Panc1 (cell line): ENCODE data around the gene GRIK3. TPM values are rescaled to one million over a fixed set of nuclear protein-coding genes. Genes with fewer than 3 reads are reported as not detected.

Source experiments
- ATAC-seq: fragments of 200-7000 bp; cut with Tn5 transposase; 2 replicates; pipeline ENCODE4 v1.9.1; 2020; ENCODE audit warnings: mild to moderate bottlenecking, moderate library complexity
- BruUV-seq: library from RNA; stranded (reverse); fragments of 400-500 nt; replicated peaks from 2 replicates; lab custom pipeline; 2021; lab: Mats Ljungman, UMichigan
- CTCF ChIA-PET: fragments of 300-600 bp; sonication (Branson Sonifier 250); formaldehyde crosslinking; loops from one replicate; lab custom pipeline; 2022; ENCODE audit warnings: antibody characterized with exemption; lab: Charles Lee
- POLR2A ChIA-PET: fragments of 300-600 bp; sonication (Branson Sonifier 250); formaldehyde crosslinking; loops from one replicate; lab custom pipeline; 2022; ENCODE audit warnings: antibody characterized with exemption; lab: Charles Lee
- DNase-seq: peaks from one replicate; pipeline ENCODE4 v3.0.0-alpha.2; 2010; ENCODE audit warnings: low read depth, low spot score
- H3K27ac ChIP-seq: 2 replicates; pipeline ENCODE4 v1.5.1; 2011; ENCODE audit warnings: mild to moderate bottlenecking, low read length, inconsistent platforms
- H3K27me3 ChIP-seq: fragments of 200-500 bp; sonication (Bioruptor generic); 2 replicates; pipeline ENCODE4 v1.6.0; 2014; ENCODE audit warnings: low read length, inconsistent platforms; ENCODE audit not compliant: control insufficient read depth, insufficient read depth
- H3K36me3 ChIP-seq: fragments of 200-500 bp; sonication (Bioruptor generic); 2 replicates; pipeline ENCODE4 v1.5.1; 2014; ENCODE audit warnings: inconsistent platforms, mild to moderate bottlenecking, low read length, moderate library complexity; ENCODE audit not compliant: control insufficient read depth, insufficient read depth
- H3K4me1 ChIP-seq: 2 replicates; pipeline ENCODE4 v1.5.1; 2011; ENCODE audit warnings: inconsistent platforms, mild to moderate bottlenecking, low read length, moderate library complexity; ENCODE audit not compliant: control insufficient read depth, insufficient read depth
- H3K4me3 ChIP-seq, 2 experiments: 2 replicates each; pipeline ENCODE4 v1.5.1; 2011 to 2012; ENCODE audit warnings: low read depth in 2 of 2, low read length in 2 of 2, mild to moderate bottlenecking in 2 of 2, inconsistent platforms in 1 of 2, moderate library complexity in 1 of 2
- H3K9me3 ChIP-seq: fragments of 200-500 bp; sonication (Bioruptor generic); 2 replicates; pipeline ENCODE4 v1.5.1; 2014; ENCODE audit warnings: low read depth, mild to moderate bottlenecking, inconsistent platforms, low read length, moderate library complexity; ENCODE audit not compliant: control insufficient read depth, insufficient read depth
- POLR2AphosphoS5 ChIP-seq: IDR thresholded peaks from 2 replicates; pipeline ENCODE4 v1.6.1; 2012; ENCODE audit warnings: mild to moderate bottlenecking, low read depth, low read length, moderate library complexity
- SIN3A ChIP-seq: IDR thresholded peaks from 2 replicates; pipeline ENCODE4 v1.6.1; 2012; ENCODE audit warnings: low read depth, mild to moderate bottlenecking, low read length, moderate library complexity, borderline replicate concordance; ENCODE audit not compliant: insufficient read depth
- TCF7L2 ChIP-seq: IDR thresholded peaks from 2 replicates; pipeline ENCODE4 v1.6.1; 2011; ENCODE audit warnings: mild to moderate bottlenecking, low read depth, low read length, inconsistent platforms
- in situ Hi-C: cut with HindIII; loops from 2 replicates; pipeline ENCODE4 v1.10.0; 2016; ENCODE audit warnings: low sequenced_read_pairs, low pct_unique_long_range_greater_than_20kb
- intact Hi-C: fragments of 100-400 bp; cut with micrococcal nuclease; formaldehyde crosslinking; loops from one replicate; pipeline ENCODE4 v1.10.0; 2022; ENCODE audit not compliant: unreplicated experiment
- total RNA-seq: library from RNA; stranded (reverse); gene quantifications from one replicate; pipeline ENCODE4 v1.2.1, GENCODE V29; 2021; ENCODE audit not compliant: unreplicated experiment
- TF ChIP-seq, protein P1 (sequence below), 2 experiments: IDR thresholded peaks; 2 replicates each; pipeline ENCODE4 v1.6.1; 2011 to 2012; ENCODE audit warnings: low read depth in 2 of 2, control low read depth in 1 of 2, low read length in 1 of 2, mild to moderate bottlenecking in 1 of 2, moderate library complexity in 1 of 2; ENCODE audit not compliant: insufficient read depth in 1 of 2
- TF ChIP-seq, protein P2 (sequence below): fragments of 450-650 bp; IDR thresholded peaks from 2 replicates; pipeline ENCODE4 v1.5.1; 2017; ENCODE audit warnings: mild to moderate bottlenecking

GRIK3 gene
- total RNA-seq, 1 experiment from 2014 or later, result not detected

DNA sequence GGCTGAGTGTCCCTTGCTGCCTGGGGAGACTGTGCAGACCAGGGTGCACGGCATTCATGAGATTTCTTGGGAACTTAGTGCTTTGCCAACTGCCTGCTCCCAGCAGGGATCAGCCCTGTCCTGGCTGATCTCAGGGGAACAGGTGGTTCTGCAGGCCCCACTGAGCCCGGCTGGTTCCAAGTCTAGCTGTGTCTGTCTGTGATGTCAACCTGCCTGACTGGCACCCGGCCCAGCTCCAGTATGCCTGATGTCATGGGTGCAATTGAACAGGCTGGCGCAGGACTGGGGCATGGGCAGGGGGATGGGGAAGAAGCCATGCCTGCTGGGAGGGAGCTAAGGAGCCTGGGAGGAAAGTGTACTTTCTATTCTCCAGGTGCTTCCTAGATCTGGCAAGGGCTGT, 227.1 kb downstream of the GRIK3 start:
- in situ Hi-C loops, result no loop called here
- CTCF ChIA-PET, result no interaction called here
- Histone ChIP-seq H3K4me3 (no peak overlapping the region), H3K4me1 (no peaks in the 10 kb centered on the region), H3K36me3 (no peaks in the 10 kb centered on the region), H3K27me3 (peaks cover 5% of the 10 kb centered on the region; the same call in 1 of the 2 replicates), H3K9me3 (no peaks in the 10 kb centered on the region), H3K27ac (no peak overlapping the region)
- intact Hi-C loops, result no loop called here
- ATAC-seq (no peak), DNase-seq (no peak)
- no TSS peak for BruUV-seq
- POLR2A ChIA-PET, result no interaction called here
- TF ChIP-seq, protein P1, sequence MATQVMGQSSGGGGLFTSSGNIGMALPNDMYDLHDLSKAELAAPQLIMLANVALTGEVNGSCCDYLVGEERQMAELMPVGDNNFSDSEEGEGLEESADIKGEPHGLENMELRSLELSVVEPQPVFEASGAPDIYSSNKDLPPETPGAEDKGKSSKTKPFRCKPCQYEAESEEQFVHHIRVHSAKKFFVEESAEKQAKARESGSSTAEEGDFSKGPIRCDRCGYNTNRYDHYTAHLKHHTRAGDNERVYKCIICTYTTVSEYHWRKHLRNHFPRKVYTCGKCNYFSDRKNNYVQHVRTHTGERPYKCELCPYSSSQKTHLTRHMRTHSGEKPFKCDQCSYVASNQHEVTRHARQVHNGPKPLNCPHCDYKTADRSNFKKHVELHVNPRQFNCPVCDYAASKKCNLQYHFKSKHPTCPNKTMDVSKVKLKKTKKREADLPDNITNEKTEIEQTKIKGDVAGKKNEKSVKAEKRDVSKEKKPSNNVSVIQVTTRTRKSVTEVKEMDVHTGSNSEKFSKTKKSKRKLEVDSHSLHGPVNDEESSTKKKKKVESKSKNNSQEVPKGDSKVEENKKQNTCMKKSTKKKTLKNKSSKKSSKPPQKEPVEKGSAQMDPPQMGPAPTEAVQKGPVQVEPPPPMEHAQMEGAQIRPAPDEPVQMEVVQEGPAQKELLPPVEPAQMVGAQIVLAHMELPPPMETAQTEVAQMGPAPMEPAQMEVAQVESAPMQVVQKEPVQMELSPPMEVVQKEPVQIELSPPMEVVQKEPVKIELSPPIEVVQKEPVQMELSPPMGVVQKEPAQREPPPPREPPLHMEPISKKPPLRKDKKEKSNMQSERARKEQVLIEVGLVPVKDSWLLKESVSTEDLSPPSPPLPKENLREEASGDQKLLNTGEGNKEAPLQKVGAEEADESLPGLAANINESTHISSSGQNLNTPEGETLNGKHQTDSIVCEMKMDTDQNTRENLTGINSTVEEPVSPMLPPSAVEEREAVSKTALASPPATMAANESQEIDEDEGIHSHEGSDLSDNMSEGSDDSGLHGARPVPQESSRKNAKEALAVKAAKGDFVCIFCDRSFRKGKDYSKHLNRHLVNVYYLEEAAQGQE (IDR thresholded peaks at IDR 0.05; ENCODE audit: insufficient read depth in 1 of 2, low read depth in 2 of 2, low read length in 1 of 2), result no peak
- no peak for TF ChIP-seq SIN3A
- TF ChIP-seq TCF7L2, result no peak
- no peak for TF ChIP-seq POLR2AphosphoS5
- TF ChIP-seq, protein P2, sequence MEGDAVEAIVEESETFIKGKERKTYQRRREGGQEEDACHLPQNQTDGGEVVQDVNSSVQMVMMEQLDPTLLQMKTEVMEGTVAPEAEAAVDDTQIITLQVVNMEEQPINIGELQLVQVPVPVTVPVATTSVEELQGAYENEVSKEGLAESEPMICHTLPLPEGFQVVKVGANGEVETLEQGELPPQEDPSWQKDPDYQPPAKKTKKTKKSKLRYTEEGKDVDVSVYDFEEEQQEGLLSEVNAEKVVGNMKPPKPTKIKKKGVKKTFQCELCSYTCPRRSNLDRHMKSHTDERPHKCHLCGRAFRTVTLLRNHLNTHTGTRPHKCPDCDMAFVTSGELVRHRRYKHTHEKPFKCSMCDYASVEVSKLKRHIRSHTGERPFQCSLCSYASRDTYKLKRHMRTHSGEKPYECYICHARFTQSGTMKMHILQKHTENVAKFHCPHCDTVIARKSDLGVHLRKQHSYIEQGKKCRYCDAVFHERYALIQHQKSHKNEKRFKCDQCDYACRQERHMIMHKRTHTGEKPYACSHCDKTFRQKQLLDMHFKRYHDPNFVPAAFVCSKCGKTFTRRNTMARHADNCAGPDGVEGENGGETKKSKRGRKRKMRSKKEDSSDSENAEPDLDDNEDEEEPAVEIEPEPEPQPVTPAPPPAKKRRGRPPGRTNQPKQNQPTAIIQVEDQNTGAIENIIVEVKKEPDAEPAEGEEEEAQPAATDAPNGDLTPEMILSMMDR, result no peak

DNA sequence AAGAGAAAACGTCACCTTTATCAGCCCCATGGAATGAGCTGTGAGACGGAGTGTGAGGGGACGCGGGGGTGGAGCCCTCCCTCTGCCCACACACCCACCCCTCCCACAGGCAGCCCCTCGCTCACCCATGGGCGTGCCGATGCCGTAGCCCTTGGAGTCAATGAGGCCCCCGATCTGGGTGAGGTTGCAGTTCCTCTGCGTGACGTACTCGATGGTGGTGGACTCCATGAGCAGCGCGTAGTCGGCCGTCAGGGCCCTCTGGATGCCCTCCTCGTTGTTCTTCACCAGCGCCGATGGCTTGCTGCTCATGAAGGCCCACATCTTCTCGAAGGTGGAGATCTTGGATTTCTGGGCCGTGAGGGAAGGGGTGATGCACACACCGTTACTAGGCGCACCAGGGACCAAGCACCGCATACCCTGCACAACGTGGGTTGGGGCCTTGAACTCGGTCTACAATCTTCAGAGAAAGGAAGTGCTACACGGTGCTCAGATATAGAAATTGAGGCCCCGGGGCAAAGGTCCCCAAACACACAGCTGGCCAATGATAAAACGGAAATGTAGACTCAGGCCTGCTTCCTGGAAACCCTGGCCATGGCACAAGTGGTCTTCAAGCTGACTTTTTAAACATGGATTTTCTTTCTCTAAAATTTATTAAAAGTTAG, 228.2 kb downstream of the GRIK3 start:
- in situ Hi-C loops, result no loop called here
- Histone ChIP-seq H3K27me3 (peaks cover 9% of the 10 kb centered on the region; the same call in 1 of the 2 replicates), H3K9me3 (no peaks in the 10 kb centered on the region), H3K4me3 (no peak overlapping the region), H3K4me1 (no peaks in the 10 kb centered on the region), H3K36me3 (no peaks in the 10 kb centered on the region), H3K27ac (no peak overlapping the region)
- DNase-seq (no peak), ATAC-seq (no peak)
- no TSS peak for BruUV-seq
- ChIA-PET CTCF (interaction anchor here (0.6 kb wide), 1 partner anchor 15 kb away, joined by 3 read pairs; no protein-coding TSS in a partner anchor), POLR2A (no interaction called here)
- intact Hi-C loops, result no loop called here
- TF ChIP-seq POLR2AphosphoS5, result no peak
- TF ChIP-seq TCF7L2, result no peak
- TF ChIP-seq, protein P2, result no peak
- TF ChIP-seq, protein P1 (IDR thresholded peaks at IDR 0.05; ENCODE audit: insufficient read depth in 1 of 2, low read depth in 2 of 2, low read length in 1 of 2), result no peak
- no peak for TF ChIP-seq SIN3A
